SU-DHL-6 (cell line): ENCODE measurements around the gene ZBTB21.

Source experiments
- CTCF ChIP-seq: fragments of 200-600 bp; sonication (generic); IDR thresholded peaks from one replicate; pipeline ENCODE4 v1.5.1; 2017; ENCODE audit warnings: antibody characterized with exemption, mild to moderate bottlenecking, low read length, moderate library complexity; ENCODE audit not compliant: insufficient read depth, poor library complexity, severe bottlenecking
- EZH2phosphoT487 ChIP-seq: fragments of 200-600 bp; sonication (generic), shearing (Covaris generic); conservative IDR thresholded peaks from 2 replicates; pipeline ENCODE4 v1.6.1; 2018; ENCODE audit warnings: mild to moderate bottlenecking, antibody characterized with exemption, low read length, moderate library complexity, mixed read lengths

GRCh38 chr21:42031816-42032215 is 21.7 kb upstream of the ZBTB21 start:
- TF ChIP-seq CTCF (no peak), EZH2phosphoT487 (no peak)
